Renal cortex interstitium (tissue), 11 donors: ENCODE measurements around the gene VPS37B. TPM values are rescaled to one million over a fixed set of nuclear protein-coding genes. Genes with fewer than 3 reads are reported as not detected.

Experiments
- DNase-seq, 11 donors: peaks; one replicate each; pipeline ENCODE4 v3.0.0-alpha.2; 2013; ENCODE audit warnings: low read depth in 9 of 11, low spot score in 4 of 11; ENCODE audit errors: extremely low read depth in 1 of 11
- polyA plus RNA-seq, 3 donors: library from polyadenylated mRNA; unstranded; fragments of 120-200 nt; gene quantifications; one replicate each; pipeline ENCODE4 v1.2.1, GENCODE V29; 2013; ENCODE audit not compliant: insufficient read length in 3 of 3

Gene VPS37B
- polyA plus RNA-seq, 3 donors: 23.4 to 32.6 (median 26.1) TPM

GRCh38 chr12:122860040-122860853, 35.7 kb downstream of the VPS37B start:
- DNase-seq: peak in 4 of 11 donors; percentile 70 to 77 (median 73)

GRCh38 chr12:122859303-122860039, 36.5 kb downstream of the VPS37B start:
- DNase-seq: no peak

- DNase-seq: no peak
Observed at GRCh38 chr12:122858591-122859302, 37.2 kb downstream of the VPS37B start.

GRCh38 chr12:122858171-122858570, 37.8 kb downstream of the VPS37B start:
- DNase-seq: no peak

GRCh38 chr12:122856999-122857671, 38.8 kb downstream of the VPS37B start:
- no peak for DNase-seq

GRCh38 chr12:122855928-122856831, 39.7 kb downstream of the VPS37B start:
- no peak for DNase-seq

GRCh38 chr12:122855071-122855829, 40.7 kb downstream of the VPS37B start:
- no peak for DNase-seq

- DNase-seq: no peak
Observed at GRCh38 chr12:122854554-122854953, 41.4 kb downstream of the VPS37B start.

- no peak for DNase-seq
Observed at GRCh38 chr12:122853582-122854245, 42.2 kb downstream of the VPS37B start.

- DNase-seq: no peak
Observed at GRCh38 chr12:122852336-122853275, 43.3 kb downstream of the VPS37B start.

- DNase-seq: no peak
Observed at GRCh38 chr12:122851820-122852219, 44.1 kb downstream of the VPS37B start.

GRCh38 chr12:122850695-122851350, 45.1 kb downstream of the VPS37B start:
- no peak for DNase-seq

GRCh38 chr12:122850048-122850445, 45.9 kb downstream of the VPS37B start:
- DNase-seq: no peak

- no peak for DNase-seq
Observed at GRCh38 chr12:122849352-122850047, 46.4 kb downstream of the VPS37B start.
